Pancreas (tissue), 10 donors: ENCODE results near the gene FERMT3. TPM values are rescaled to one million over a fixed set of nuclear protein-coding genes. Genes with fewer than 3 reads are reported as not detected.

ENCODE experiments used
- ATAC-seq, 4 donors: fragments of 200-7000 bp; cut with Tn5 transposase; one replicate each; pipeline versions ENCODE4 v1.8.0 to v1.9.1; 2020; ENCODE audit warnings: mild to moderate bottlenecking in 4 of 4, moderate library complexity in 4 of 4
- DNase-seq, 6 donors: peaks; one replicate each; pipeline ENCODE4 v3.0.0-alpha.2; 2020
- FAIRE-seq: peaks from 2 replicates; lab custom pipeline; 2012; peaks lifted over from hg19 to GRCh38; lab: Jason Lieb, UNC
- H3K27ac ChIP-seq, 4 donors: fragments of 200-600 bp; sonication (generic); 1 replicate in 3 of 4; 2 replicates in 1 of 4; pipeline versions ENCODE4 v1.5.0 to v1.8.0; 2020
- H3K27me3 ChIP-seq, 4 donors: fragments of 200-600 bp; one replicate each; pipeline ENCODE4 v1.8.0; 2021
- H3K36me3 ChIP-seq, 3 donors: fragments of 200-600 bp; sonication (generic) in 1 of 3; one replicate each; pipeline versions ENCODE4 v1.5.0 to v1.8.0; 2020 to 2021
- H3K4me1 ChIP-seq, 3 donors: fragments of 200-600 bp; one replicate each; pipeline ENCODE4 v1.8.0; 2021
- H3K4me3 ChIP-seq, 4 donors: fragments of 200-600 bp; sonication (generic) in 2 of 4; one replicate each; pipeline versions ENCODE4 v1.5.0 to v1.8.0; 2020 to 2021
- H3K9me3 ChIP-seq, 4 donors: fragments of 200-600 bp; one replicate each; pipeline ENCODE4 v1.8.0; 2021
- CTCF ChIP-seq, 4 donors: fragments of 200-600 bp; sonication (generic) in 3 of 4; IDR thresholded peaks; one replicate each; pipeline versions ENCODE4 v1.5.0 to v1.8.0; 2021; ENCODE audit warnings: antibody characterized with exemption in 4 of 4
- WGBS, 2 donors: extraction: QIAGEN DNeasy Blood & Tissue Kit; methylation state at CpG; one replicate each; pipeline ENCODE4 v1.1.7; 2013; 5-methylcytosine and 5-hydroxymethylcytosine counted together
- intact Hi-C, 3 donors: fragments of 100-400 bp; cut with DNase I; formaldehyde crosslinking; loops; one replicate each; pipeline versions ENCODE4 v1.11.1 to v1.14.2; 2022
- polyA plus RNA-seq, 2 donors: library from polyadenylated mRNA; stranded (reverse); fragments of 200-250 nt; gene quantifications; one replicate each; pipeline ENCODE4 v1.2.3, GENCODE V29; 2013
- total RNA-seq, 6 donors: library from RNA; stranded (reverse); fragmentation: NEBNext Ultra II Directional in 4 of 6; extraction: Animal tissue kit (Norgen Biotek cat#: 25700) in 4 of 6; gene quantifications; one replicate each; pipeline versions ENCODE4 v1.2.1 to v1.2.4, GENCODE V29; 2021 to 2023
- donor health status: healthy with polysubstance abuse.
- donor health status: DM: no; HTN: no; CAD: no; lungs with moderate emphysema.
- donor health status: DM: no; HTN: no; CAD: no.
- donor health status: control.
- donor health status: control.
- donor health status: Bipolar disorder and iron deficiency.
- donor health status: DM: yes; HTN: yes; CAD: no.
- donor health status: DM: no; HTN: no; CAD: no.
- donor health status: DM: no; HTN: no; CAD: no.
- donor health status: DM: yes; HTN: yes; CAD: no.

Gene FERMT3
- total and polyA plus RNA-seq, 8 donors = 1.9 to 16.3 (median 9.1) TPM

DNA sequence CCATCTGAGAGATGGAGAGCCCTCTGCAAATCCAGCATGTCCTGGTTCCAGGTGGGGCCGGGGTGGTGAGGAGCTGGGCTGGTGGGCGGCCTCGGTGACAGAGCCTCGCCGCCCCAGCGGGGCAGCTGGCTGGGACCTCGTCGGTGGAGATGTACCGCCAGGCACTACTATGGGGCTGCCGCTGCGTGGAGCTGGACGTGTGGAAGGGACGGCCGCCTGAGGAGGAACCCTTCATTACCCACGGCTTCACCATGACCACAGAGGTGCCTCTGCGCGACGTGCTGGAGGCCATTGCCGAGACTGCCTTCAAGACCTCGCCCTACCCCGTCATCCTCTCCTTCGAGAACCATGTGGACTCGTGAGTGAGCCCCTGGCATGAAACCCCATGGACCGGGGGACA is 51.8 kb downstream of the FERMT3 start:
- ATAC-seq (no peak), FAIRE-seq (no peak), DNase-seq (peak in 3 of 6 donors; percentile 26 to 72 (median 51))
- TF ChIP-seq CTCF (IDR thresholded peaks at IDR 0.05) = no peak
- Histone ChIP-seq H3K4me1 (no peaks in the 10 kb centered on the region), H3K27me3 (no peaks in the 10 kb centered on the region), H3K4me3 (no peak overlapping the region), H3K27ac (no peak overlapping the region), H3K9me3 (no peaks in the 10 kb centered on the region), H3K36me3 (peaks cover 0 to 19% (median 0%) of the 10 kb centered on the region in 3 donors)
- intact Hi-C loops = no loop called here
- 91 to 93% methylated on average over 24 of the region's 24 CpGs for WGBS, 2 donors

DNA sequence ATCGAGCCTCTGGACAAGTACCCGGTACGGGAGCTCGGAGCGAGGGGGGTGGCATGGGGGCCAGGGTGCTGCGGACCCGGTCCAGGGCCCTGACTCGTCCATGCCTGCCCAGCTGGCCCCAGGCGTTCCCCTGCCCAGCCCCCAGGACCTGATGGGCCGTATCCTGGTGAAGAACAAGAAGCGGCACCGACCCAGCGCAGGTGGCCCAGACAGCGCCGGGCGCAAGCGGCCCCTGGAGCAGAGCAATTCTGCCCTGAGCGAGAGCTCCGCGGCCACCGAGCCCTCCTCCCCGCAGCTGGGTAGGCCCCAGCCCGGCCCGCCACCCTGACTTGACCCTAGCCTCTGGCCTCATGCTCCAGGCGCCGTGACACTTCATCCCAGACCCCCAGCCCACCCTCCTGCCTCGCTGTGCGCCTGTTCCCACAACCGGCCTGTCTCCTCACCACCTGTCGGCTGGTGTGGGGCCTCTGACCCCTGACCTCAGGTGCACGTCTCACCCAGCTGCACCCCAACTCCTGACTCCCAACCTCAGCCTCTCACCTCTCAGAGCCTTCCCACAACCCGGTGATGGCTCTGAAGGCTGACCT is 52.5 kb downstream of the FERMT3 start:
- intact Hi-C loops = no loop called here
- DNase-seq = peak in 3 of 6 donors; percentile 40 to 80 (median 51)
- no peak for TF ChIP-seq CTCF (IDR thresholded peaks at IDR 0.05)
- no peaks in the 10 kb centered on the region for H3K4me1 ChIP-seq
- 92 to 93% methylated on average over 30 to 32 of the region's 32 CpGs for WGBS, 2 donors
- no peak overlapping the region for H3K4me3 ChIP-seq
- FAIRE-seq = no peak
- peaks cover 0 to 19% (median 0%) of the 10 kb centered on the region in 3 donors for H3K36me3 ChIP-seq
- H3K9me3 ChIP-seq = no peaks in the 10 kb centered on the region
- ATAC-seq = no peak
- H3K27ac ChIP-seq = no peak overlapping the region
- H3K27me3 ChIP-seq = no peaks in the 10 kb centered on the region

GRCh38 chr11:64259533-64260067 is 53.1 kb downstream of the FERMT3 start:
- 79 to 86% methylated on average over 4 of the region's 4 CpGs for WGBS, 2 donors
- Histone ChIP-seq H3K27me3 (no peaks in the 10 kb centered on the region), H3K27ac (no peak overlapping the region), H3K4me1 (no peaks in the 10 kb centered on the region), H3K36me3 (peaks cover 0 to 19% (median 0%) of the 10 kb centered on the region in 3 donors), H3K4me3 (no peak overlapping the region), H3K9me3 (no peaks in the 10 kb centered on the region)
- intact Hi-C loops = loop anchor here in 1 of 3 donors (5.0 kb wide), 1 partner anchor 52 kb away; the partner anchor contains the start of gene FERMT3
- no peak for TF ChIP-seq CTCF (IDR thresholded peaks at IDR 0.05)
- DNase-seq (no peak), FAIRE-seq (no peak), ATAC-seq (no peak)

DNA sequence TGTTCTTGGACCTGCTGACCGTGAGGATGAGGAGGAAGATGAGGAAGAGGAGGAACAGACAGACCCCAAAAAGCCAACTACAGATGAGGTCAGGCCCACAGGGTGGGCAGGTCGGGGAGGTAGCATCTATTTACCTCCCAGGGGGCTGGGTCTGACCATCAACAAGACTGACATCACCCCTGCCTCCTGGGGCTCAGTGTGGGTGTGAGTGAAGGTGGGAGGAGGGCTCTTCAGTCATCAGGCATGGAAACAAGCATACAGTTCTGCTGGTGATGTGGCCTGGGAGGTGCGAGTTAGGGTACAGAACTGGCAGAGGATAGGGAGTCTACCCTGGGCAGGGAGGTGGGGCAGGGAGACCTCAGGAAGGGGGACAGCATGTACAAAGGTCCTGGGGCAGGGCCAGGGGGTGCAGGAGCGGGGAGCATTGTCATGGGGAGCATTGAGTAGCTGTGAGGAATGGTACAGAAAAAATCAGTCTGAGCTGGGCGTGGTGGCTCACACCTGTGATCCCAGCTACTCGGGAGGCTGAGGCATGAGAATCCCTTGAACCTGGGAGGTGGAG is 53.7 kb downstream of the FERMT3 start:
- no peak for TF ChIP-seq CTCF (IDR thresholded peaks at IDR 0.05)
- WGBS, 2 donors = 93 to 95% methylated on average over 6 of the region's 6 CpGs
- Histone ChIP-seq H3K27me3 (no peaks in the 10 kb centered on the region), H3K4me3 (no peak overlapping the region), H3K9me3 (no peaks in the 10 kb centered on the region), H3K36me3 (peaks cover 0 to 19% (median 0%) of the 10 kb centered on the region in 3 donors), H3K27ac (no peak overlapping the region), H3K4me1 (no peaks in the 10 kb centered on the region)
- FAIRE-seq (no peak), DNase-seq (peak in 1 of 6 donors; percentile 12), ATAC-seq (no peak)
- intact Hi-C loops = loop anchor here in 1 of 3 donors (5.0 kb wide), 1 partner anchor 53 kb away; the partner anchor contains the start of gene FERMT3
